ENCODE results near the gene SLC6A11. TPM values are rescaled to one million over a fixed set of nuclear protein-coding genes. Genes with fewer than 3 reads are reported as not detected.

Gene SLC6A11
- total RNA-seq, 6 donors from 2014 or later = 0.07 TPM; not detected in 5

- Histone ChIP-seq H3K27ac (no peak overlapping the region), H3K9me3 (no peaks in the 10 kb centered on the region), H3K4me1 (no peaks in the 10 kb centered on the region), H3K27me3 (no peaks in the 10 kb centered on the region), H3K4me3 (no peak overlapping the region), H3K36me3 (no peaks in the 10 kb centered on the region)
- no peak for ATAC-seq (ENCODE audit: low FRiP score in 2 of 2)
- TF ChIP-seq CTCF (IDR thresholded peaks at IDR 0.05) (no peak), EP300 (IDR thresholded peaks at IDR 0.05) (no peak), POLR2A (IDR thresholded peaks at IDR 0.05) (no peak), POLR2AphosphoS5 (IDR thresholded peaks at IDR 0.05) (no peak)
- 75 to 92% methylated on average over 7 to 10 of the region's 10 CpGs for WGBS, 2 donors
- peak in 1 of 2 donors; percentile 52 for DNase-seq
These were observed 18.9 kb downstream of the SLC6A11 start for GRCh38 chr3:10834951-10835350.

- ATAC-seq (ENCODE audit: low FRiP score in 2 of 2) (no peak), DNase-seq (no peak)
- Histone ChIP-seq H3K36me3 (no peaks in the 10 kb centered on the region), H3K27me3 (no peaks in the 10 kb centered on the region), H3K9me3 (no peaks in the 10 kb centered on the region), H3K4me1 (no peaks in the 10 kb centered on the region), H3K27ac (no peak overlapping the region), H3K4me3 (no peak overlapping the region)
- 50 to 56% methylated on average over 7 to 8 of the region's 8 CpGs for WGBS, 2 donors
- TF ChIP-seq CTCF (IDR thresholded peaks at IDR 0.05) = no peak
- TF ChIP-seq EP300 (IDR thresholded peaks at IDR 0.05) = no peak
- TF ChIP-seq POLR2A (IDR thresholded peaks at IDR 0.05) = no peak
- TF ChIP-seq POLR2AphosphoS5 (IDR thresholded peaks at IDR 0.05) = no peak
These were observed 19.4 kb downstream of the SLC6A11 start for GRCh38 chr3:10835406-10835805.

GRCh38 chr3:10836676-10837075, 20.6 kb downstream of the SLC6A11 start:
- DNase-seq (no peak), ATAC-seq (ENCODE audit: low FRiP score in 2 of 2) (no peak)
- Histone ChIP-seq H3K27ac (no peak overlapping the region), H3K36me3 (no peaks in the 10 kb centered on the region), H3K4me3 (no peak overlapping the region), H3K27me3 (no peaks in the 10 kb centered on the region), H3K4me1 (no peaks in the 10 kb centered on the region), H3K9me3 (no peaks in the 10 kb centered on the region)
- 83% methylated on average over 2 of the region's 2 CpGs for WGBS, 2 donors
- no peak for TF ChIP-seq POLR2AphosphoS5 (IDR thresholded peaks at IDR 0.05)
- TF ChIP-seq POLR2A (IDR thresholded peaks at IDR 0.05) = no peak
- no peak for TF ChIP-seq CTCF (IDR thresholded peaks at IDR 0.05)
- TF ChIP-seq EP300 (IDR thresholded peaks at IDR 0.05) = no peak

- Histone ChIP-seq H3K9me3 (no peaks in the 10 kb centered on the region), H3K27me3 (no peaks in the 10 kb centered on the region), H3K27ac (no peak overlapping the region), H3K4me3 (no peak overlapping the region), H3K4me1 (no peaks in the 10 kb centered on the region), H3K36me3 (no peaks in the 10 kb centered on the region)
- DNase-seq (peak in 1 of 2 donors; percentile 17), ATAC-seq (ENCODE audit: low FRiP score in 2 of 2) (no peak)
- TF ChIP-seq POLR2AphosphoS5 (IDR thresholded peaks at IDR 0.05) (no peak), CTCF (IDR thresholded peaks at IDR 0.05) (no peak), POLR2A (IDR thresholded peaks at IDR 0.05) (no peak), EP300 (IDR thresholded peaks at IDR 0.05) (no peak)
- 75 to 76% methylated on average over 2 to 8 of the region's 8 CpGs for WGBS, 2 donors
These were observed 21.8 kb downstream of the SLC6A11 start for GRCh38 chr3:10837849-10838248.

- WGBS, 2 donors = 71 to 77% methylated on average over 4 of the region's 4 CpGs
- no peaks in the 10 kb centered on the region for H3K27me3 ChIP-seq
- no peaks in the 10 kb centered on the region for H3K9me3 ChIP-seq
- DNase-seq (no peak), ATAC-seq (ENCODE audit: low FRiP score in 2 of 2) (no peak)
- H3K4me1 ChIP-seq = no peaks in the 10 kb centered on the region
- no peaks in the 10 kb centered on the region for H3K36me3 ChIP-seq
- H3K27ac ChIP-seq = no peak overlapping the region
- H3K4me3 ChIP-seq = no peak overlapping the region
- TF ChIP-seq EP300 (IDR thresholded peaks at IDR 0.05) = no peak
- no peak for TF ChIP-seq POLR2AphosphoS5 (IDR thresholded peaks at IDR 0.05)
- no peak for TF ChIP-seq POLR2A (IDR thresholded peaks at IDR 0.05)
- TF ChIP-seq CTCF (IDR thresholded peaks at IDR 0.05) = no peak
These were observed 23.1 kb downstream of the SLC6A11 start for GRCh38 chr3:10839167-10839566.

Measured in upper lobe of left lung (tissue), 6 donors.